HG03045 (cell line): Measurements from ENCODE around the gene PBLD.

ENCODE experiments used
- ATAC-seq: cut with Tn5 transposase; IDR thresholded peaks from one replicate; pipeline ENCODE4 v1.9.1; 2021; ENCODE audit warnings: mild to moderate bottlenecking, moderate library complexity; ENCODE audit not compliant: unreplicated experiment

PBLD gene

DNA sequence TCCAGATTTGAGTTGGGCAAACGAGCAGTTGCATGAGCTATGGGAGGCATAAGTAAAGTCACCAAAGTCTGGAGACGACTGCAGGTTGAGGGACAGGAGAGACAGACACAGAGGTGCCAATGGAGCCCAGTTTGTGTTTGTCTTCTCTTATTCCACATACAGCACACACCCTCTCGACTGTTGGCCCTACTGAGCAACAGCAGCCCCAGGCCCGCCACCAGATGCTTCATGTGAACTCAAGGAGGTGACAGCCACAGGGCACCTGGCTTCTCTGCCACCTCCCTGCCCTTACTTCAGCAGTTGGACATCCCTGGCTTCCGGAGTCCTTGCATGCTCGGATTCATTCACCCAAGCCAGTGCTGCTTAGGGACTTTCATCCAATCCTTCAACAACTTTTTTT is 94.4 kb downstream of the PBLD start:
- ATAC-seq = no peak

DNA sequence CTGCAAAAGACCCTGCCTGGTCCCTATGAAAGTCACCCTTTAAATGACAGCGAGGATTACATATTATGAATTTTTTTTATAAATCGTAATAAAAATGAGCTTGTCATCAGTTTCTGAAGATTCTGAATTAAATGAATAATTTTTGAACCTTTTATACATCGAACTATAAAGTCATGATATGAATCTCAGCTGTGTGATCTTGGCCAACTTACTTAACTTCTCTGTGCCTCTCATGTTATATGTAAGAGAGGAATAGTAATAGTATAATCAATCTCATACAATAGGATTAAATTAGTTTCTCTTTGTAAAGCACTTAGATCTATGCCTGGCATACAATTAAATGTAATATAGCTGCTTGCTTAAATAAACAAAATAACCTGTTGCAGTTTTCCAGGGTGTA is 95.6 kb downstream of the PBLD start:
- ATAC-seq = no peak

DNA sequence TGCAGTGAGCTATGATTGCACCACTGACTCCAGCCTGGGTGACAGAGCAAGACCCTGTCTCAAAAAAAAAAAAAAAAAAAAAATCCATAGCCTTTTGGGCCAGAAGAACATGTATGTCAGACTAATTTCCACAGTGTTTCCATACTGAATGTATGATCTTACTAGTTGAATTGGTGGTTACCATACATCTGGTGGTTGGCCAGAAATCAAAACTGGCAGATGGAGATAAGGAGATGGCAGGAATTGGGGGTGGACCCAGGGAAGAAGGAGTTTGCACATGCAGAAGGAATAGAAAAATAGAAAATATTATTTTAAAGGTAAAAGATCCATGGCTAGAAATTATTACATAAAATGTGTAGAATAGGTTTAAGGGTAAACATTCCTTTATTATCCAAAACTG is 97.1 kb downstream of the PBLD start:
- no peak for ATAC-seq

DNA sequence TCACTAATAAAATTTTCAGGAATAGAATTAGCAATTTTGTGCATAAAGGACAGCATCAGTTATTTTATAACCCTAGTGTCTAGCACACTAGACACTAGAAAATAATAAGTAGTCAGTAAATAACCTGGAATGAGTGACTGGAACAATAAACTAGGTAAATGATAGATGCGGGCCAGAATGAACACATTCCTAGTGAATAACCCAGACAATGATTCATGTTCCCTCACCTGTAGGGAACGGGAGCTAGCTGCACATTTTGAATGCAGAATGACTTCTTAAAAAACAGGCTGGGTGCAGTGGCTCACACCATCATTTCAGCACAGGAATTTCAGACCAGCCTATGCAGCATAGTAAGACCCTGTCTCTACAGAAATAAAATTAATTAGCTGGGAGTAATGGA is 97.6 kb downstream of the PBLD start:
- ATAC-seq = no peak

DNA sequence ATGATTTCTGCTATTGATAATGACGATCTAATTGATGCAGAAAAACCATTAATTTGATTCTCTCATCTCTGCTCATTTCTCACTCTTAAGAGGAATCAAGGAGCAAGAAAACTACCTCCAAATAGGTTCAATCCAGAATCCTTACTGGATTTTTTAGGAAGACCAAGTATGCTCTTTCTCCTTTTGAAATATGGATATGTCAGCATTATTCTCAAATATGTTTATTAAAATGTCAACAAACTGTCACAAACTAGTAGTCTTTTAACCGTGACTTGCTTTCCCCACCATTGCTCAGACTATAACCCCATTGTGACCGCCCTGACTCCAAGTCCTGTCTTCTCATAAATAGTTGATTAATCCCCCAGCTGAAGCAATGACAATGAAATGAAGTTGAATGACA is 99.7 kb downstream of the PBLD start:
- ATAC-seq = no peak
